Measurements from ENCODE around the gene ATP6V0D1. TPM values are rescaled to one million over a fixed set of nuclear protein-coding genes. Genes with fewer than 3 reads are reported as not detected.

ATP6V0D1 gene
- total RNA-seq, 2 donors from 2014 or later = 79.7 to 95.7 TPM

DNA sequence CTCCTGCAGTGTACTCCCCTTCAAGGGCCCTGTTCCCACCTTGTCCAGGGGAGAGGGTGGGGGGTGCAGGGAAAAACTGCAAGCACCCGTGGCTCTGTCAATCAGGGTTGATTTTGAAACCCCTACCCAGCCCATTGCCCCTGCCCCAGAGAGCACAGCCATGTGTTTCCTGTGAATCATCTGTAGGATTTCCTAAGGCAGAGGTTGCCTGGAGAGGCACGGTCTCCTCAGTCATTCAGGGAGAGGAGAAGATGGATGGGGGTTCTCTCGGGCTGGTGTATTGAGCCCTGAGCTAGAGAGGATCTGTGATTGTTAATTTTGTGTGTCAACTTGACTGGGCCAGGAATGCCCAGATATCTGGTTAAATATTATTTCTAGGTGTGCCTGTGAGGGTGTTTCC, 5.8 kb upstream of the ATP6V0D1 start:
- no peak overlapping the region for H3K4me3 ChIP-seq
- no peak overlapping the region for H3K27ac ChIP-seq
- H3K36me3 ChIP-seq = no peaks in the 10 kb centered on the region
- no peaks in the 10 kb centered on the region for H3K27me3 ChIP-seq
- no peaks in the 10 kb centered on the region for H3K9me3 ChIP-seq
- DNase-seq (ENCODE audit: low spot score) = no peak
- TF ChIP-seq, protein P1, sequence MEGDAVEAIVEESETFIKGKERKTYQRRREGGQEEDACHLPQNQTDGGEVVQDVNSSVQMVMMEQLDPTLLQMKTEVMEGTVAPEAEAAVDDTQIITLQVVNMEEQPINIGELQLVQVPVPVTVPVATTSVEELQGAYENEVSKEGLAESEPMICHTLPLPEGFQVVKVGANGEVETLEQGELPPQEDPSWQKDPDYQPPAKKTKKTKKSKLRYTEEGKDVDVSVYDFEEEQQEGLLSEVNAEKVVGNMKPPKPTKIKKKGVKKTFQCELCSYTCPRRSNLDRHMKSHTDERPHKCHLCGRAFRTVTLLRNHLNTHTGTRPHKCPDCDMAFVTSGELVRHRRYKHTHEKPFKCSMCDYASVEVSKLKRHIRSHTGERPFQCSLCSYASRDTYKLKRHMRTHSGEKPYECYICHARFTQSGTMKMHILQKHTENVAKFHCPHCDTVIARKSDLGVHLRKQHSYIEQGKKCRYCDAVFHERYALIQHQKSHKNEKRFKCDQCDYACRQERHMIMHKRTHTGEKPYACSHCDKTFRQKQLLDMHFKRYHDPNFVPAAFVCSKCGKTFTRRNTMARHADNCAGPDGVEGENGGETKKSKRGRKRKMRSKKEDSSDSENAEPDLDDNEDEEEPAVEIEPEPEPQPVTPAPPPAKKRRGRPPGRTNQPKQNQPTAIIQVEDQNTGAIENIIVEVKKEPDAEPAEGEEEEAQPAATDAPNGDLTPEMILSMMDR (IDR thresholded peaks at IDR 0.05) = no peak
- H3K4me1 ChIP-seq = peaks cover 0 to 35% of the 10 kb centered on the region in 2 donors

DNA sequence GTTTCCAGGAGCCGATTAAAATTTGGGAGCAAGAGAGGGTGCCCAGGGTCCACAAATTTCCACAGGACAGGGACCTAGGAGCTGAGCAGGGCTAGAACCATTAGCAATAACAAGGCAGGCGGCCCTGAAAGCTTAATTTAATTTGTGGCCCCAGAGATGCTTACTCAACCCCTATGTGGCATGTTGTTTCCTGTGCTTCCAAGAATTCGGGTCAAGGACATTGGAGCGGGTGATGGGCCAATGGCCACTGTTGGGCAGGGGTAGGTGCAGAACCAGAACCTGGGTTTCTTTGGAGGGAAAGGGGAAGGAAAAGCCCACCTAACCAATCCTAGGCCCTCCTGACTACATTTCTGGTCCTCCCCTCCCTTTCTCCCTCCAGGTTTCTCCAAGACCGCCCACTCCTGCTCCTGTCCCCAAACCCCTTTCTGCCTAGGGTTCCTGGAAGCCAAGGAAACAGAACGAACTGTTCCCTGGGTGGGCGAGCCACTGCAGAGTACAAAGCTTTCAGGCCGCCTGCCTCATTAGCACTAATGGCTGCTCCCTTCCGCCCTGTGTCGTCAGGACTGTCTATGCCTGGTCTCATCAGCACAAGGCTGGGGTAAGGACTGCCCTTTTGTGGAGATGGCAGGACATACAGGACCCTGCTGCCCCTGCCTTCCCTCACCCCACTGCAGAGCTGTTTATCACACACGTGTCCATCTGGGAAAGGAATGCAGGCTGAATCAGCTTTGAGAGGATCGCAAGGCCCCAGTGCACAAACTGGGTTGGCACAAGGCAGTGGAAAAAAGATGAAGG, 3.0 kb upstream of the ATP6V0D1 start:
- Histone ChIP-seq H3K36me3 (no peaks in the 10 kb centered on the region), H3K4me3 (no peak overlapping the region), H3K4me1 (peaks cover 0 to 38% of the 10 kb centered on the region in 2 donors), H3K9me3 (no peaks in the 10 kb centered on the region), H3K27me3 (no peaks in the 10 kb centered on the region), H3K27ac (no peak overlapping the region)
- DNase-seq (ENCODE audit: low spot score) = no peak
- TF ChIP-seq, protein P1 (IDR thresholded peaks at IDR 0.05) = no peak

DNA sequence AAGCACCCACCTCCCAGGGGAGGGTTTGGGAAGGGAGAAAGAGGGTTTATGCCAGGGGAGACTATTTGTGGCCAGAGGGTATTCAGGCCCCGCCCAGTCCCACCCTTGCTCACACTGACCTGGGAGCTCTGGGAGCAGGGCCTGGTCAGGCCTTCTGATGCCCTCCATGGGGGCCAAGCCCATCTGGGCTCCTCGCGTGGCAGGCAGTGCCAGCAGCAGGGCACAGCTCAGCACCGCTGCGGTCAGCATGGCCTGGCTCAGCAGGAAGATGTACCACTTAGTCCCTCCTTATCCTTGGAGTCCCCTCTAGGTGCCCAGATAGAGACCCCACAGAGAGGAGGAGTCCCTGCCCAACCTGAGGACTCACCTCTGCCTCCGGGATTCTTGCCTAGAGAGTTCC, 2.2 kb upstream of the ATP6V0D1 start, which contains the start of gene AGRP:
AGRP (minus strand) TSS at position 398 of the 400 bp plus-strand sequence; CDS start at position 249, 149 bp downstream.
- H3K4me3 ChIP-seq = no peak within 1 kb of the TSS
- H3K36me3 ChIP-seq = no peaks in the 10 kb centered on the region
- H3K27me3 ChIP-seq = no peaks in the 10 kb centered on the region
- no peaks in the 10 kb centered on the region for H3K9me3 ChIP-seq
- H3K27ac ChIP-seq = no peak within 1 kb of the TSS
- TF ChIP-seq, protein P1 (IDR thresholded peaks at IDR 0.05) = no peak
- H3K4me1 ChIP-seq = peaks cover 0 to 40% of the 10 kb centered on the region in 2 donors
- DNase-seq (ENCODE audit: low spot score) = no peak

DNA sequence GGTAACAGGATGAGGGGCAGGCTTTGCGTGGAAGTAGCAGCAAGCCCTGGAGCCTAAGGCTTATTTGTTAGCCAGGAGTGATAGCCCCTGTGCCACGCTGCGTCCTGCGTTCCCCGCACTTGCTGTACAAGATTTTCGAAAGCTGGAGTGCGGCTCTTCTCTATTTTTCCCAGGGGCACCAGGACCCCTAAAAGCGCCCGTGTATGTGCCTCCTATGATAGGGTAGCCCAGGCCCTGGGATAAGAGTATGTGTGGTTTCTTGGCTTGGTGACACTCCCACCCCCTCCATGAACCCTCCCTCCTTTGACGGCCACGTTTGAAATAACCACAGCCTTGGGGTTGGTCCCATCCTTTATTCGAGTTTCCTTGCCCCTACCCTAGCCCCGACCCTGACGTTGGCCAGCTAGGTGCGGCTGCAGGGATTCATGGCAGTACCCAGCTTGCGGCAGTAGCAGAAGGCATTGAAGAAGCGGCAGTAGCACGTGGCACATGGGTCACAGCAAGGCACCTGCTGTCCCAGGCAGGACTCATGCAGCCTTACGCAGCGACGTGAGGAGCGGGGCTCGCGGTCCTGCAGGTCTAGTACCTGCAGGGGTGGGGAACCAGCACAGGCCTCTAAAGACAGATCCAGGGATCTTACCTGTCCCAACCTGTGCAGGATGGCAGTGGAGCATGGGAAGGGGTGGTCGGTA, 1.4 kb upstream of the ATP6V0D1 start:
- TF ChIP-seq, protein P1 (IDR thresholded peaks at IDR 0.05) = no peak
- DNase-seq (ENCODE audit: low spot score) = no peak
- Histone ChIP-seq H3K9me3 (no peaks in the 10 kb centered on the region), H3K27ac (peak overlapping the region; percentile 89 to 96), H3K36me3 (no peaks in the 10 kb centered on the region), H3K27me3 (no peaks in the 10 kb centered on the region), H3K4me1 (peaks cover 0 to 40% of the 10 kb centered on the region in 2 donors), H3K4me3 (peak overlapping the region; percentile 74 to 95)

DNA sequence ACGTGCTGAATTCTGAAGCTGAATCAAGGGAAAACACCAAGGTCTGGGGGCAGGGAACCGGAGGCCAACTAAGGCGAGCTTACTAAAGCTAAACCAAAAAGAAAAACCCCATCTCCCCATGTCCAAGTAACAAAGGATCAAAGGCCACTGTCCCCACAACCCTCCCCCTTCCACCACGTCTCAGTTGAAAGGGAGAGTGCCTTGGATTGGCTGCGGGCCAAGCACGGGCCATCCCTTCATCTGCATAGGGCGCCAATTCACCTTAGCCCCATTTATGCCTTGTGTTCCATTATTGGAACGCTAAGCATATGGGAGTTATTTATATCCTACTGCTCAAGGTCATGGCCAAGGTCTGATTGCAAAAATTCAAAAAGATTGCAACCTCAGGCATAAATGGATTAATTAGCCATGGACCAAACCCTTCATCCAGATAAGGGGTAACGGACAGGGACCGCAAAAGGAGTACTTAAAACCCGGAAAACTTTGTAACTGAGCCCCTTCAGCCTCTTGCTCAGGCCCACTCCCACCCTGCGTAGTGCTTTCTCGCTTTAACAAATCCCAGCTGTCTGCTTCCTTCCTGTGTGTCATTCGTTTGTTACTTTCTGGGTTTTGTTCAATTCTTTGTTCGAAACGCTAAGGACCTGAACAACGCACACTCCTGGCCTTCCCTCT, 740 bp upstream of the ATP6V0D1 start:
- H3K9me3 ChIP-seq = no peaks in the 10 kb centered on the region
- TF ChIP-seq, protein P1 (IDR thresholded peaks at IDR 0.05) = no peak
- no peaks in the 10 kb centered on the region for H3K27me3 ChIP-seq
- H3K4me3 ChIP-seq = peak overlapping the region; percentile 74 to 95
- peaks cover 0 to 40% of the 10 kb centered on the region in 2 donors for H3K4me1 ChIP-seq
- H3K36me3 ChIP-seq = no peaks in the 10 kb centered on the region
- no peak for DNase-seq (ENCODE audit: low spot score)
- peak overlapping the region; percentile 89 to 96 for H3K27ac ChIP-seq

Measured in right atrium auricular region (tissue), 2 donors.